Naive B cell (primary cell): ENCODE results near the gene SYN1. TPM values are rescaled to one million over a fixed set of nuclear protein-coding genes. Genes with fewer than 3 reads are reported as not detected.

Experiments used
- ATAC-seq, 2 donors: fragments of 150-1000 bp; cut with Tn5 transposase; 2 replicates each; pipeline ENCODE4 v1.10.0; 2021; ENCODE audit warnings: low read depth in 2 of 2, mild to moderate bottlenecking in 2 of 2, moderate library complexity in 2 of 2
- DNase-seq: peaks from one replicate; pipeline ENCODE4 v3.0.0; 2022
- H3K27ac Mint-ChIP-seq, 6 donors: one replicate each; pipeline ENCODE4 v1.8.0; 2020 to 2022; ENCODE audit warnings: mild to moderate bottlenecking in 6 of 6, mixed read lengths in 6 of 6, moderate library complexity in 5 of 6, inconsistent platforms in 2 of 6
- H3K27me3 Mint-ChIP-seq, 3 donors: one replicate each; pipeline ENCODE4 v1.8.0; 2021 to 2022; ENCODE audit warnings: mixed read lengths in 3 of 3, mild to moderate bottlenecking in 1 of 3
- H3K36me3 Mint-ChIP-seq, 2 donors: one replicate each; pipeline ENCODE4 v1.8.0; 2020 to 2022; ENCODE audit warnings: mixed read lengths in 2 of 2, inconsistent platforms in 1 of 2, mild to moderate bottlenecking in 1 of 2
- H3K4me1 Mint-ChIP-seq, 3 donors: one replicate each; pipeline ENCODE4 v1.8.0; 2020 to 2022; ENCODE audit warnings: mixed read lengths in 3 of 3, inconsistent platforms in 1 of 3, mild to moderate bottlenecking in 1 of 3, moderate library complexity in 1 of 3
- H3K4me3 Mint-ChIP-seq, 8 donors: one replicate each; pipeline ENCODE4 v1.8.0; 2020 to 2022; ENCODE audit warnings: mild to moderate bottlenecking in 8 of 8, mixed read lengths in 8 of 8, moderate library complexity in 8 of 8, inconsistent platforms in 2 of 8
- H3K9me3 Mint-ChIP-seq, 7 donors: one replicate each; pipeline ENCODE4 v1.8.0; 2020 to 2022; ENCODE audit warnings: mixed read lengths in 7 of 7, mild to moderate bottlenecking in 5 of 7, inconsistent platforms in 2 of 7, moderate library complexity in 1 of 7
- polyA plus RNA-seq, 6 donors: library from polyadenylated mRNA; unstranded; fragments of 300-500 nt; fragmentation: Illumina TruSeq; gene quantifications; one replicate each; pipeline ENCODE4 v1.2.3, GENCODE V29; 2021; ENCODE audit warnings: low read depth in 6 of 6

SYN1 gene
- polyA plus RNA-seq, 6 donors from 2014 or later, result not detected

DNA sequence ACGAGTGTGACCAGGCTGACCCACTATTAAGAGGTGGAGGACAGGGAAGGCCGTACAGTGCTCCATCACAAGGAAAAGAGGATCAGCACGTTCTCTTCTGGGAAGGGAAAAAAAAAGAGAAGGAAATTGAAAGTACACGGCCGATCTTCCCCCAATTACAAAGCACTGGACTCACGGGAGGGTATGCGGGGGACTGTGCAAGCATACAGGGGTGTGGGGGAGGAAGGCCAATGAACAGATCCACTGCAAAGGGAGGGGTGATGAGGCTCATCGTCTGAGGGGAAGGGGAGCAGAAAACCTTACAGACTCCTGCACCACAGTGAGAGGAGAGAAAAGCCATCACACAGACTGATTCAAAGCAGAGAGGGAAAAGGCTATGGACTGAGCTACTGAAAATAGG, 29.6 kb upstream of the SYN1 start:
- Mint-ChIP-seq H3K36me3 (peaks cover 0 to 5% of the 10 kb centered on the region in 2 donors), H3K27me3 (no peaks in the 10 kb centered on the region), H3K27ac (peak overlapping the region in 4 of 6 donors; percentile 46 to 94 (median 83)), H3K9me3 (no peaks in the 10 kb centered on the region), H3K4me3 (peak overlapping the region; percentile 82 to 94 (median 86)), H3K4me1 (peaks cover 28 to 44% (median 31%) of the 10 kb centered on the region in 3 donors)
- DNase-seq (no peak), ATAC-seq (no peak)

- Mint-ChIP-seq H3K4me1 (peaks cover 28 to 46% (median 33%) of the 10 kb centered on the region in 3 donors), H3K9me3 (no peaks in the 10 kb centered on the region), H3K27ac (no peak overlapping the region), H3K27me3 (no peaks in the 10 kb centered on the region), H3K36me3 (peaks cover 0 to 1% of the 10 kb centered on the region in 2 donors), H3K4me3 (peak overlapping the region in 5 of 8 donors; percentile 30 to 85 (median 46))
- DNase-seq (no peak), ATAC-seq (no peak)
Measured at GRCh38 chrX:47648376-47648775, 28.7 kb upstream of the SYN1 start.

DNA sequence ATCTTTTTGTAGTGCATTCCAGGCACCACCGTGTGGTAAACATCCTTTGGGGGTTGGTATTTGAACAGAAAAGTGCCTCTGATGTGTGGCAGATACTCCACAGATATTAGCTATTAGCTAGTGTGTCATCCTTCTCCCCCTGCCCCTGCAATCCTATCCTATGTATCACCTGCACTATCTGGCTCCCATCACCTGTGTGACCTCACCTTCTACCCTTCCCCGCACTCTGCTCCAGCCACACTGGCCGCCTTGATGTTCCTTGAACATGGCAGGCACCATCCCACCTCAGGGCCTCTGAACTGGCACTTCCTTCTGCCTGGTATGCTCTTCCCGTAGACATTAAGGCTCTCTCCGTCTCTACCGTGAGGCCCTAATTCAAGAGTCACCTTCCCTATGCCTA, 27.0 kb upstream of the SYN1 start:
- peak overlapping the region in 2 of 6 donors; percentile 64 to 77 for H3K27ac Mint-ChIP-seq
- H3K9me3 Mint-ChIP-seq, result no peaks in the 10 kb centered on the region
- DNase-seq, result no peak
- H3K36me3 Mint-ChIP-seq, result no peaks in the 10 kb centered on the region
- peak overlapping the region in 3 of 8 donors; percentile 33 to 47 (median 41) for H3K4me3 Mint-ChIP-seq
- peaks cover 24 to 42% (median 33%) of the 10 kb centered on the region in 3 donors for H3K4me1 Mint-ChIP-seq
- no peaks in the 10 kb centered on the region for H3K27me3 Mint-ChIP-seq
- ATAC-seq, result no peak

DNA sequence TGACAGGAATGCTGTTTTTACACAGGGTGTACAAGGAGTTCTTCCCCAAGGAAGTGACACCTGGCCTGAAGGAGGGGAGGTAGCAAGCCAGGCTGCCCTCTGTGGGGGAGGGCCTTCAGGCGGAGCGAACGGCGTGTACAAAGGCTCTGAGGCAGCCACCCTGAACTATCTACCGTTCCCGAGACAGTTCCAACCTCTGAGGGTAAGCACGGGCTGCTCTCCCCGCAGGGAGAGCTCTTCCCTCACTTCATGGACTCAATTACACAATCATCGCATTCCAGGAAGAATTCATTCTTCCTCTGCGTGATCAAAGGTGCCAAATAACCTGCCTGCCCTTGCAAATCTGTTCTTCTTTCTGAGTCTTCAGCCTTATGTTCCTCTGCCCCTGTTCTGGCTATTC, 25.9 kb upstream of the SYN1 start:
- no peaks in the 10 kb centered on the region for H3K9me3 Mint-ChIP-seq
- DNase-seq (no peak), ATAC-seq (no peak)
- peaks cover 17 to 31% (median 23%) of the 10 kb centered on the region in 3 donors for H3K4me1 Mint-ChIP-seq
- no peaks in the 10 kb centered on the region for H3K27me3 Mint-ChIP-seq
- H3K36me3 Mint-ChIP-seq, result peaks cover 0 to 6% of the 10 kb centered on the region in 2 donors
- no peak overlapping the region for H3K27ac Mint-ChIP-seq
- H3K4me3 Mint-ChIP-seq, result no peak overlapping the region

DNA sequence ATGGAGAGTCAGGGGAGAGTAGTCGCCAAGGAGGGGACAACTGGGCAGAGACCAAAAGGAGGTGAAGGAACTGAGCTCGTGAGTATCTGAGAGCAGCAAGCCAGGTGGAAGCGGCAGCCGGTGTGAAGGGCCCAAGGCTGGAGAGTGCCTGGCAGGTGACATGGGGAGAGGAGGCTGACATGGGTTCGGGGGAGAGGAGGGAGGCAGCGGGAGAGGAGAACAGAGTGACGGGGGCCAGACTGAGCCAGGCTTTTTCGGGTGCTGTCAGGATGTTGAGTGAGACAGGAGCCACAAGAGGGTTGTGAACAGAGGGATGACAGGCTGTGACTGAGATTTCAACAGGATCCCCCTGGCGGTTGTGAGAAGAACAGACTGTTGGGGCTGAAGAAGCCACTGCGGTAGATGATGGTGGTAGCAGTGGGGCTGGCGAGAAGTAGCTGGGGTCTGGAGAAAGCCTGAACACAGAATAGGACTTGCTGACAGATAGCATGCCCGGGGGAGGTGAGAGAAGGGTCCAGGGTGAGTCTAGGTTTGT, 25.0 kb upstream of the SYN1 start:
- H3K27me3 Mint-ChIP-seq, result no peaks in the 10 kb centered on the region
- ATAC-seq (no peak), DNase-seq (no peak)
- H3K9me3 Mint-ChIP-seq, result peaks cover 0 to 5% (median 0%) of the 10 kb centered on the region in 7 donors
- H3K27ac Mint-ChIP-seq, result peak overlapping the region in 1 of 6 donors; percentile 52
- peaks cover 6 to 15% of the 10 kb centered on the region in 2 donors for H3K36me3 Mint-ChIP-seq
- H3K4me3 Mint-ChIP-seq, result peak overlapping the region in 2 of 8 donors; percentile 21 to 59
- H3K4me1 Mint-ChIP-seq, result peaks cover 16 to 29% (median 21%) of the 10 kb centered on the region in 3 donors

DNA sequence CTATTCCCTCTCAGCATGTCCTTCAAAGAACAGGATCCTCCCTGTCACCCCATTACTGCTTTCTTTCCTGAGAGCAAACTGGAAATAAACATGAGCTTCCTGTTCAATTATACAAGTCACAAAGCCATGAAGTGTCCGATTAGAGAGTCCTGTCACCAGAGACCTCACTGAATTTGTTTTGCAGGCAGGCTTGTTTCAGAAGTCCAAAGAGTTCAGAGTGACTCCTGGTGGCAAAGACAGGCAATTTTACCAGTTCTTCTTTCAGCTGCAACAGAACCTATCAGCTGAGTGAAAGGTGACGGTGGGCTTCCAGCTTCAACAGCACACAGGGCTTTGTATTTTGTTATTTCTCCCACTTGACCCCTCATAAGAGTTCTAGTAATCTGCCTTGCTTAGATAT, 24.3 kb upstream of the SYN1 start:
- peaks cover 8 to 22% of the 10 kb centered on the region in 2 donors for H3K36me3 Mint-ChIP-seq
- no peaks in the 10 kb centered on the region for H3K27me3 Mint-ChIP-seq
- DNase-seq (no peak), ATAC-seq (no peak)
- peak overlapping the region in 1 of 6 donors; percentile 52 for H3K27ac Mint-ChIP-seq
- H3K4me1 Mint-ChIP-seq, result peaks cover 9 to 23% (median 15%) of the 10 kb centered on the region in 3 donors
- peaks cover 0 to 7% (median 0%) of the 10 kb centered on the region in 7 donors for H3K9me3 Mint-ChIP-seq
- H3K4me3 Mint-ChIP-seq, result peak overlapping the region in 1 of 8 donors; percentile 21

GRCh38 chrX:47638816-47639215, 19.2 kb upstream of the SYN1 start:
- DNase-seq (no peak), ATAC-seq (no peak)
- Mint-ChIP-seq H3K9me3 (peaks cover 0 to 7% (median 2%) of the 10 kb centered on the region in 7 donors), H3K4me3 (peak overlapping the region in 5 of 8 donors; percentile 51 to 80 (median 60)), H3K36me3 (peaks cover 8 to 24% of the 10 kb centered on the region in 2 donors), H3K4me1 (peaks cover 9 to 16% (median 15%) of the 10 kb centered on the region in 3 donors), H3K27me3 (no peaks in the 10 kb centered on the region), H3K27ac (peak overlapping the region in 1 of 6 donors; percentile 45)

DNA sequence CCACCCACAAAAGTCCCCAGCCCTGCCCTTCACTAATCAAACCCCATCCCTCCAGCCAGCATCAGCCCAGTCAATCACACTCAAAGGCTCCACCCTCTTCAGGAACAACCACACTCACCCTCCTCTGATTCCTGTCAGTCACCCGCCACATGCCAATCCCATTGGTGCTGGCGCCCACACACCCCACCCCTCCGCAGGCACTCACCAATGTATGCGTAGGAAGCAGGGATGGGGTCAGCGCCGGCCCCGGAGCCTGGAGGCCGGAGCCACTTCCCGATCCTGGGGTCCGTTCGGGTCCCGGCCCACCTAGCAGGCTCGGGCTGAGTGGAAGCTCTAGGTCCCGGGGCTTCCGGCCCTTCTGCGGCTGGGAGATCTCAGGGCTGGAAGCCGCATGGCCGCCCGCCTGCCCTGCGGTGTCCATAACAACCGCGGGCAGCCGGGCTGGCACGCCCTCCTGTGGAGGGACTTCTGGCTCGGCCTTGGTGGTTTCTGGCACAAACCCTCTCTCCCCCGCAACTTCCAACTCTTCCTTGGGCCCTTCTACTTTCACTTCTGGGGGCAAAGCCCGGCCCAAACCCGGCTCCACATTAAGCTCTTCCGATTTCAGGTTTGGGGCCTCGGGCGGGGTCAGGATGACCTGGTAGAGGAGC, 18.0 kb upstream of the SYN1 start:
- Mint-ChIP-seq H3K36me3 (peaks cover 8 to 24% of the 10 kb centered on the region in 2 donors), H3K27me3 (no peaks in the 10 kb centered on the region), H3K27ac (peak overlapping the region in 5 of 6 donors; percentile 2 to 91 (median 80)), H3K4me3 (peak overlapping the region; percentile 56 to 83 (median 76)), H3K9me3 (peaks cover 0 to 7% (median 2%) of the 10 kb centered on the region in 7 donors), H3K4me1 (peaks cover 9 to 16% (median 15%) of the 10 kb centered on the region in 3 donors)
- DNase-seq (peak; percentile 39), ATAC-seq (peak; percentile 88 to 92)

GRCh38 chrX:47634871-47635575, 15.4 kb upstream of the SYN1 start:
- Mint-ChIP-seq H3K4me3 (no peak overlapping the region), H3K36me3 (peaks cover 6 to 12% of the 10 kb centered on the region in 2 donors), H3K27me3 (no peaks in the 10 kb centered on the region), H3K4me1 (peaks cover 12 to 20% (median 18%) of the 10 kb centered on the region in 3 donors), H3K27ac (no peak overlapping the region), H3K9me3 (peaks cover 0 to 7% (median 2%) of the 10 kb centered on the region in 7 donors)
- DNase-seq (no peak), ATAC-seq (no peak)

DNA sequence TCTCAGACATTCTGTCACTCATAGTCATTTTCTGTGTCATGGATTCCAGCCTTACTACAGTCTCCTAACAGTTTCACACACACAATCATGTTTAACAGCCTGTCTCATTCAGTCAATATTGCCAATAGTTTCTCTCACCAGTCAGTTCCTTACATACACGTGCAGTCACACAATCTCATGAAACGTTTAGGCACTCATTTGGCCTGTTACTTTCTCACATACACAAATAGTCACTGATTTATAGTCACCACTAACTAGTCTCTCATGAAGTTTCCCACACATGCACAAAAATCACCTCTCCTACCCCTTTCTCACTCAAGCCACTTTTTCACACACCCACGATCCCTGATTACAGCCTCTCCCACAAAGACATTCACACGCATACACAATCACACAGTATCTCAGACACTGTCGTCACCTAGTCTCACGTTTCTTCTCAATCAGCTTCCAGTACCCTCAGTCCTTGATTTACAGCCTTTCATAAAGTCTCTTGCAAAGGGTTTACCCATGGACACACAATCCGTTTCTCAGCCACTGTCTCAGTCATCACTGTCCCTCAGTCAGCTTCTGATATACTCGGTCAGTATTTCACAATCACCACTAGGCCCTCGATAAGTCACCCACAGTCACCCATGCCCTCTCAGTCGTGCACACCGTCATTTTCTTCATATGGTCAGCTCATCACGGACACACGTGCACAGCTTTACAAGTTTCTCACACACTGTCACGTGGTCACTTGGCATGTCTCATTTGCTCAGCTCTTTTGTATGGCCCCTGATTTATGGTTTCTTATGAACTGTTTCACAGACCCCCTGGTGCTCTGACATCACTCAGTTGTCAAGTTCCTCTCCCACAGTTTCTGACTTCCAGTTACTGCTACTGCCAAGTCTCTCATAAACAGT, 14.3 kb upstream of the SYN1 start:
- Mint-ChIP-seq H3K9me3 (peaks cover 0 to 2% (median 0%) of the 10 kb centered on the region in 7 donors), H3K27ac (no peak overlapping the region), H3K4me3 (no peak overlapping the region), H3K36me3 (peaks cover 0 to 2% of the 10 kb centered on the region in 2 donors), H3K27me3 (no peaks in the 10 kb centered on the region), H3K4me1 (peaks cover 15 to 26% (median 21%) of the 10 kb centered on the region in 3 donors)
- DNase-seq (no peak), ATAC-seq (no peak)

DNA sequence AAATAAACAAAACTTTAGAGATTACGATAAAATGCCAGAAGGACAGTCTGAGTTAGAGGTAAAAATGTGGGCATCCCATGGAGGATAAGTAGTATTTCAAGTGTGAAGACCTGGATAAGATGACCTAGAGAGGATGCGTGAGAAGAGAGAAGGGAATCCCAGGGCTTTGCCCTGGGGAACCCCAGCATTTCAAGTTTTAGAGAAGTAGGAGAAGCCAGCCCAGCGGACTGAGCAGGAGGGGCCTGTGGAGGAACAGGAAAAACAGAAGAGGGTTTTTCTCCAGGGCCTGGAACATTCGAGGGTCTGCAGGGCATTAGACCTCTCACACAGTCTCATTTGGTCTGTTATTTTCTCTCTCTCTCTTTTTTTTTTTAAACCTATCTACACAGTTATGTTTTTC, 13.0 kb upstream of the SYN1 start:
- Mint-ChIP-seq H3K4me1 (peaks cover 11 to 22% (median 13%) of the 10 kb centered on the region in 3 donors), H3K27me3 (peaks cover 0 to 5% (median 0%) of the 10 kb centered on the region in 3 donors), H3K27ac (peak overlapping the region in 1 of 6 donors; percentile 63), H3K36me3 (no peaks in the 10 kb centered on the region), H3K4me3 (no peak overlapping the region), H3K9me3 (peaks cover 0 to 2% (median 0%) of the 10 kb centered on the region in 7 donors)
- DNase-seq (no peak), ATAC-seq (no peak)

GRCh38 chrX:47631676-47632075, 12.0 kb upstream of the SYN1 start:
- Mint-ChIP-seq H3K27ac (no peak overlapping the region), H3K4me3 (no peak overlapping the region), H3K36me3 (no peaks in the 10 kb centered on the region), H3K27me3 (peaks cover 0 to 6% (median 0%) of the 10 kb centered on the region in 3 donors), H3K4me1 (peaks cover 6 to 18% (median 8%) of the 10 kb centered on the region in 3 donors), H3K9me3 (peaks cover 0 to 2% (median 0%) of the 10 kb centered on the region in 7 donors)
- DNase-seq, result no peak
- no peak for ATAC-seq
